Retinal pigment epithelial cell (primary cell): Measurements from ENCODE around the gene MAS1L.

Experiments used
- DNase-seq: peaks from one replicate; pipeline ENCODE4 v3.0.0-alpha.2; 2010; ENCODE audit warnings: low read depth
- H3K4me3 ChIP-seq: 2 replicates; pipeline ENCODE4 v1.5.1; 2011; ENCODE audit warnings: mild to moderate bottlenecking, low read length, control low read depth, moderate library complexity
- TF ChIP-seq, protein P1 (sequence below): conservative IDR thresholded peaks from 2 replicates; pipeline ENCODE4 v1.5.1; 2011; ENCODE audit warnings: low read depth, low read length, control low read depth, inconsistent platforms

Gene MAS1L

GRCh38 chr6:29502597-29502996 is 14.8 kb upstream of the MAS1L start:
- no peak overlapping the region for H3K4me3 ChIP-seq
- no peak for DNase-seq
- TF ChIP-seq, protein P1, sequence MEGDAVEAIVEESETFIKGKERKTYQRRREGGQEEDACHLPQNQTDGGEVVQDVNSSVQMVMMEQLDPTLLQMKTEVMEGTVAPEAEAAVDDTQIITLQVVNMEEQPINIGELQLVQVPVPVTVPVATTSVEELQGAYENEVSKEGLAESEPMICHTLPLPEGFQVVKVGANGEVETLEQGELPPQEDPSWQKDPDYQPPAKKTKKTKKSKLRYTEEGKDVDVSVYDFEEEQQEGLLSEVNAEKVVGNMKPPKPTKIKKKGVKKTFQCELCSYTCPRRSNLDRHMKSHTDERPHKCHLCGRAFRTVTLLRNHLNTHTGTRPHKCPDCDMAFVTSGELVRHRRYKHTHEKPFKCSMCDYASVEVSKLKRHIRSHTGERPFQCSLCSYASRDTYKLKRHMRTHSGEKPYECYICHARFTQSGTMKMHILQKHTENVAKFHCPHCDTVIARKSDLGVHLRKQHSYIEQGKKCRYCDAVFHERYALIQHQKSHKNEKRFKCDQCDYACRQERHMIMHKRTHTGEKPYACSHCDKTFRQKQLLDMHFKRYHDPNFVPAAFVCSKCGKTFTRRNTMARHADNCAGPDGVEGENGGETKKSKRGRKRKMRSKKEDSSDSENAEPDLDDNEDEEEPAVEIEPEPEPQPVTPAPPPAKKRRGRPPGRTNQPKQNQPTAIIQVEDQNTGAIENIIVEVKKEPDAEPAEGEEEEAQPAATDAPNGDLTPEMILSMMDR, result no peak

GRCh38 chr6:29502181-29502580 is 14.4 kb upstream of the MAS1L start:
- TF ChIP-seq, protein P1, result no peak
- DNase-seq, result no peak

DNA sequence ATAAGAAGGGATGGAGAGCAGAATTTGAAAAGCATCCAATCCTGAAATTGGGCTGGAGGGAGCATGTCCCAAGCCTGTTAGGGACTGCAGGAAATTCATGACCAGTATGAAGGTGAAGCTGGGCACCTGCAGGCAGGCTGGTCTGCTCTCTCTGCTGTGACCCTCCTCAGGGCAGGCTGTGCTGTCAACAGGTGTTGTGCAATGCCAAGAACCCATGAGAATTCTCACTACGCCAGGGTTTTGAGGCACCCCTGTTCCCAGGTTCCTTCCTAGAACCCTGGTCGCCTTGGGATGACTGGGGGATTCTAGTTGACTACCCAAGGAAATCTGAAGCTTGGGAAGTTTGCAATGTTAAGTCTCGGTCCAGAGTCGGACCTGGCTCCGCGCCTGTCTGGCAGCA is 13.3 kb upstream of the MAS1L start:
- no peak for DNase-seq
- TF ChIP-seq, protein P1, result no peak
- no peak overlapping the region for H3K4me3 ChIP-seq

More at GRCh38 chr6:29502181-29502580, 14.4 kb upstream of the MAS1L start:
- H3K4me3 ChIP-seq, result no peak overlapping the region

DNA sequence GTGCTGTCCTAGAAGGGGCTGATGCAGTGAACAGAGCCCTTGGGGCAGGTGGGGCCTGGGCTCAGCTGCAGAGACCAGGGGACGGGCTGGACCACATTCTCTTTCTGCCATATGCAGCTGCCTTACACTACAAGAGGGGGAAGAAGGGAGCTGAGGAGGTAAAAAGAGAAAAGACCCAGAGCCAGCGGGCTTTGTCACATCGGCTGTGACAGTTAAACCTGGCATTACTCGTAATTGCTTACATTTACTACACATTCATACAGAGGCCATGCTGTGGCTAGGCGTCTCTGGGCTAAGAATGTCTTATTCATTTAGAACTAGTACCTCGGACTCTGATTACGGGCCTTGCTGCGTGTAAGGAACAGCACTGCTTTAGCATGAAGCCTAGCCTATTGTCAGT is 12.8 kb upstream of the MAS1L start:
- H3K4me3 ChIP-seq, result no peak overlapping the region
- TF ChIP-seq, protein P1, result no peak
- DNase-seq, result no peak

GRCh38 chr6:29499704-29500103 is 11.9 kb upstream of the MAS1L start:
- TF ChIP-seq, protein P1, result no peak
- no peak for DNase-seq
- H3K4me3 ChIP-seq, result no peak overlapping the region

GRCh38 chr6:29496961-29497360 is 9.2 kb upstream of the MAS1L start:
- no peak for DNase-seq
- TF ChIP-seq, protein P1, result no peak
- no peak overlapping the region for H3K4me3 ChIP-seq

- no peak overlapping the region for H3K4me3 ChIP-seq
- DNase-seq, result no peak
- TF ChIP-seq, protein P1, result no peak
These were observed 7.8 kb upstream of the MAS1L start for GRCh38 chr6:29495571-29495970.
